Smooth muscle cell (in vitro differentiated cells): ENCODE results near the gene LPCAT1. TPM values are rescaled to one million over a fixed set of nuclear protein-coding genes. Genes with fewer than 3 reads are reported as not detected.
A peak's percentile ranks its signal among the peaks of the same experiment; 100 is the strongest.

Experiments
- DNase-seq: peaks from one replicate; lab custom pipeline; 2025; ENCODE audit not compliant: unreplicated experiment; lab: John Stamatoyannopoulos, UW
- H2AFZ ChIP-seq: fragments of 200-600 bp; sonication (generic); 2 replicates; pipeline ENCODE4 v1.6.0; 2016; ENCODE audit warnings: antibody characterized with exemption, low read depth, mild to moderate bottlenecking
- H3F3A ChIP-seq: fragments of 200-600 bp; sonication (generic); 2 replicates; pipeline ENCODE4 v1.6.0; 2017; ENCODE audit warnings: antibody characterized with exemption, low read depth
- H3K27ac ChIP-seq: fragments of 200-600 bp; sonication (generic); 2 replicates; pipeline ENCODE4 v1.5.1; 2016; ENCODE audit warnings: low read depth, mild to moderate bottlenecking
- H3K27me3 ChIP-seq: fragments of 200-600 bp; sonication (generic); 2 replicates; pipeline ENCODE4 v1.6.1; 2016; ENCODE audit warnings: low read depth, mild to moderate bottlenecking
- H3K36me3 ChIP-seq: fragments of 200-600 bp; sonication (generic); 2 replicates; pipeline ENCODE4 v1.5.1; 2016; ENCODE audit warnings: low read depth
- H3K4me1 ChIP-seq: fragments of 200-600 bp; sonication (generic); 2 replicates; pipeline ENCODE4 v1.5.1; 2016; ENCODE audit warnings: low read depth
- H3K4me2 ChIP-seq: fragments of 200-600 bp; sonication (generic); 2 replicates; pipeline ENCODE4 v1.6.0; 2016; ENCODE audit warnings: mild to moderate bottlenecking
- H3K4me3 ChIP-seq: fragments of 200-600 bp; sonication (generic); 2 replicates; pipeline ENCODE4 v1.5.1; 2016; ENCODE audit warnings: mild to moderate bottlenecking
- H3K79me2 ChIP-seq: fragments of 200-600 bp; sonication (generic); 2 replicates; pipeline ENCODE4 v1.6.0; 2016; ENCODE audit warnings: low read depth, mild to moderate bottlenecking
- H3K9ac ChIP-seq: fragments of 200-600 bp; sonication (generic); 2 replicates; pipeline ENCODE4 v1.6.0; 2016; ENCODE audit warnings: low read depth
- H3K9me3 ChIP-seq: fragments of 200-600 bp; sonication (generic); replicated peaks from 2 replicates; pipeline ENCODE4 v1.5.1; 2016; ENCODE audit warnings: low read depth
- H4K20me1 ChIP-seq: fragments of 200-600 bp; sonication (generic); 2 replicates; pipeline ENCODE4 v1.6.0; 2016; ENCODE audit warnings: low read depth
- WGBS: methylation state at CpG from one replicate; pipeline ENCODE4 v1.1.7; 2016; ENCODE audit warnings: low lambda C conversion rate; 5-methylcytosine and 5-hydroxymethylcytosine counted together
- polyA plus RNA-seq: library from polyadenylated mRNA; unstranded; fragments of >200 nt; fragmentation: Nextera tagmentation; extraction: Ambion mirVana; gene quantifications from 2 replicates; pipeline ENCODE4 v1.2.1, GENCODE V29; 2016
- total RNA-seq: library from RNA; depleted of rRNA; stranded (reverse); fragments of >200 nt; gene quantifications from 2 replicates; pipeline ENCODE4 v1.2.3, GENCODE V29; 2014
- TF ChIP-seq, protein P1 (sequence below): fragments of 200-600 bp; sonication (generic); IDR thresholded peaks from 2 replicates; pipeline ENCODE4 v1.5.1; 2017; ENCODE audit warnings: borderline replicate concordance, mild to moderate bottlenecking, antibody characterized with exemption; ENCODE audit not compliant: insufficient read depth, poor library complexity, severe bottlenecking

Gene LPCAT1
- total and polyA plus RNA-seq, 2 experiments from 2014 or later = 42.7 to 50.1 TPM

DNA sequence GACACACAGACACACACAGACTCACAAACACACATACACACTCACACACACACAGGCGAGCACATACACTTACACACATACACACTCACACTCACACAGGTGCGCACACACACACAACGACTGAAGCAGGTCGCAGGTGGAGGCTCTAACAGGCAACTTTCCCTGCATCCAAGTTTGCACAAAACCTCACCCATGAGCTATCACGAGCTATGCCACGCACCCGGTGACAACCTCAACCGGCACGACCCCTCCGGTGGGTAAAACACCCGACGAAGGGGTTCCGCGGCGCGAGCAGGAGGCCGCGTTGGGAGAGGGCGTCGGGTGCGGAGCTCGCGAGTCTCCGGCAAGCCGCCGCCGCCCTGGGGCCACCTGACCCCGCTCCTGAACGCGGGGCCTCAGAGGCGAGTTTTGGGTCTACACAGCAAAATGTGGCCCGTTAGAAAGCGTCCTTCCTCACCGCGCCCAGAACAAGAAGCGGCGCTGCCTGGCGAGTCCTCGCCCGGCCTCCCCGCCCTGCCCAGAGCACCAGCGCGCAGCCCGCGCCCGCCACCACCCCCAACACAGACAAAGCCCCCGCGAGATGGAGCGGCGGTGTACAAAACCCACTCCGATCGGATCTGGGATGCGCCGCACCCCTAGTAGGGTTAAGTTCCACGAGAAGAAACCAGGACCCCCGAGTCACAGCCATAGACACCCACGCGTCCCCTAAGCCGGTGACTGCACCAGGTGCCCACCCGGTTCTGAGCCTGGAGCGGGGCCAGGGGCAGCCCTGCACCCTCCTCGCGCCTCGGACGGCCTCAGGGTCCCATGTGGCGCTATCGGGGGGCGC is 79.2 kb downstream of the LPCAT1 start:
- Histone ChIP-seq H3K9ac (no peak overlapping the region), H4K20me1 (no peaks in the 10 kb centered on the region), H3K9me3 (no peaks in the 10 kb centered on the region), H3K4me2 (peak overlapping the region; percentile 80), H3K36me3 (no peaks in the 10 kb centered on the region), H2AFZ (no peak overlapping the region), H3K4me3 (peak overlapping the region; percentile 21), H3F3A (no peaks in the 10 kb centered on the region), H3K27me3 (peaks cover 82% of the 10 kb centered on the region), H3K27ac (no peak overlapping the region), H3K4me1 (peaks cover 7% of the 10 kb centered on the region), H3K79me2 (no peaks in the 10 kb centered on the region)
- no peak for DNase-seq
- 16% methylated on average over 61 of the region's 68 CpGs for WGBS
- TF ChIP-seq, protein P1, sequence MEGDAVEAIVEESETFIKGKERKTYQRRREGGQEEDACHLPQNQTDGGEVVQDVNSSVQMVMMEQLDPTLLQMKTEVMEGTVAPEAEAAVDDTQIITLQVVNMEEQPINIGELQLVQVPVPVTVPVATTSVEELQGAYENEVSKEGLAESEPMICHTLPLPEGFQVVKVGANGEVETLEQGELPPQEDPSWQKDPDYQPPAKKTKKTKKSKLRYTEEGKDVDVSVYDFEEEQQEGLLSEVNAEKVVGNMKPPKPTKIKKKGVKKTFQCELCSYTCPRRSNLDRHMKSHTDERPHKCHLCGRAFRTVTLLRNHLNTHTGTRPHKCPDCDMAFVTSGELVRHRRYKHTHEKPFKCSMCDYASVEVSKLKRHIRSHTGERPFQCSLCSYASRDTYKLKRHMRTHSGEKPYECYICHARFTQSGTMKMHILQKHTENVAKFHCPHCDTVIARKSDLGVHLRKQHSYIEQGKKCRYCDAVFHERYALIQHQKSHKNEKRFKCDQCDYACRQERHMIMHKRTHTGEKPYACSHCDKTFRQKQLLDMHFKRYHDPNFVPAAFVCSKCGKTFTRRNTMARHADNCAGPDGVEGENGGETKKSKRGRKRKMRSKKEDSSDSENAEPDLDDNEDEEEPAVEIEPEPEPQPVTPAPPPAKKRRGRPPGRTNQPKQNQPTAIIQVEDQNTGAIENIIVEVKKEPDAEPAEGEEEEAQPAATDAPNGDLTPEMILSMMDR = no peak

- DNase-seq = no peak
- Histone ChIP-seq H3K4me2 (no peak overlapping the region), H3K4me3 (no peak overlapping the region), H3K9me3 (no peaks in the 10 kb centered on the region), H3F3A (no peaks in the 10 kb centered on the region), H4K20me1 (no peaks in the 10 kb centered on the region), H3K9ac (no peak overlapping the region), H3K4me1 (peaks cover 7% of the 10 kb centered on the region), H3K27me3 (peaks cover 76% of the 10 kb centered on the region), H3K36me3 (no peaks in the 10 kb centered on the region), H3K27ac (no peak overlapping the region), H2AFZ (no peak overlapping the region), H3K79me2 (no peaks in the 10 kb centered on the region)
- WGBS = 73% methylated on average over 14 of the region's 15 CpGs
- TF ChIP-seq, protein P1 = no peak
These were observed 79.8 kb downstream of the LPCAT1 start for GRCh38 chr5:1443991-1444360.

DNA sequence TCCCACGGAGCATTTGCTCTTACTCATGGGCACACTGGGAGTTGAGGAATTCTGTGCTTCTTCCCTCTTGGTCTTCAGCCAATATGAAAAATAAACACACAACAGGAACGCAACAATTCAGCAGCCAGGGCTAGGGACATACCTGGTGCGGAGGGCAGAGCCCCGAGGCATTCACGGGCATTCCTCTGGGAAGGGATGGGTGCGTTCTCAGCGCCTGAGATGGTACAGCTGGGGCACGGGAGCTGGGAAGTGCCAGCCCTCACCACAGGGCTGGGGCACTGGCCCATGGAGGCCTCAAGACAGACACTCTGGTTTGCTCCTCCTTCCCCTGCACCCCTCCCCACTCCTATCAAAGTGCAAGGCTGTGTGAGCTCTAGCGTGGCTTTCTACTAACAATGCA is 80.6 kb downstream of the LPCAT1 start:
- Histone ChIP-seq H3K4me3 (no peak overlapping the region), H2AFZ (no peak overlapping the region), H3K9ac (no peak overlapping the region), H3F3A (no peaks in the 10 kb centered on the region), H3K27ac (no peak overlapping the region), H4K20me1 (no peaks in the 10 kb centered on the region), H3K79me2 (no peaks in the 10 kb centered on the region), H3K4me1 (peaks cover 7% of the 10 kb centered on the region), H3K27me3 (peaks cover 71% of the 10 kb centered on the region), H3K4me2 (no peak overlapping the region), H3K36me3 (no peaks in the 10 kb centered on the region), H3K9me3 (no peaks in the 10 kb centered on the region)
- no peak for DNase-seq
- WGBS = 85% methylated on average over 9 of the region's 9 CpGs
- TF ChIP-seq, protein P1 = no peak
